NOMO-1 treated with DMSO at 0.1 percent for 48 hours (cell line): ENCODE data around the gene PCDH17.

Source experiments
- DNase-seq: peaks from one replicate; lab custom pipeline; 2025; ENCODE audit not compliant: unreplicated experiment; lab: John Stamatoyannopoulos, UW

The PCDH17 gene

GRCh38 chr13:57724486-57725272 is 93.1 kb downstream of the PCDH17 start:
- DNase-seq: no peak

DNA sequence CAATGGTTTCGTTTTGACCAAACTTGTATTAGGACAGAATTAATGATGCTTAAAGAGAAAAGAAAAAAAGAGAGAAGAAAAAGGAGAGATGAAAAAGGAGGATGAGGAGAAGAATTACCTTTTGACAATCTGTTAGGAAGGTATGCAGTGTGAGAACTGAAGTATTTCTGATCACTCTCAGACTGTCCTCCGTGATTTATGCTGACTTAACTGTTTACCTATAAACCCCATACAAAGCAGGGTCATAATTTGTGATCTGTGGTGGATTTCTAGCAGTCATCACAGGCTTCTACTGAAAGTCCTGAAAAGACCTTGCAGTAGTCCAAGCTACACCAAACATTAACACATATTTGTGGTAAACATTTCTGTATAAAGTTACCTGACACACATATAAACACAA is 93.9 kb downstream of the PCDH17 start:
- DNase-seq: no peak

GRCh38 chr13:57726981-57727380 is 95.4 kb downstream of the PCDH17 start:
- DNase-seq: no peak

- DNase-seq: no peak
Measured at GRCh38 chr13:57734306-57734705, 102.8 kb downstream of the PCDH17 start.

- no peak for DNase-seq
Measured at GRCh38 chr13:57739089-57739488, 107.5 kb downstream of the PCDH17 start.

DNA sequence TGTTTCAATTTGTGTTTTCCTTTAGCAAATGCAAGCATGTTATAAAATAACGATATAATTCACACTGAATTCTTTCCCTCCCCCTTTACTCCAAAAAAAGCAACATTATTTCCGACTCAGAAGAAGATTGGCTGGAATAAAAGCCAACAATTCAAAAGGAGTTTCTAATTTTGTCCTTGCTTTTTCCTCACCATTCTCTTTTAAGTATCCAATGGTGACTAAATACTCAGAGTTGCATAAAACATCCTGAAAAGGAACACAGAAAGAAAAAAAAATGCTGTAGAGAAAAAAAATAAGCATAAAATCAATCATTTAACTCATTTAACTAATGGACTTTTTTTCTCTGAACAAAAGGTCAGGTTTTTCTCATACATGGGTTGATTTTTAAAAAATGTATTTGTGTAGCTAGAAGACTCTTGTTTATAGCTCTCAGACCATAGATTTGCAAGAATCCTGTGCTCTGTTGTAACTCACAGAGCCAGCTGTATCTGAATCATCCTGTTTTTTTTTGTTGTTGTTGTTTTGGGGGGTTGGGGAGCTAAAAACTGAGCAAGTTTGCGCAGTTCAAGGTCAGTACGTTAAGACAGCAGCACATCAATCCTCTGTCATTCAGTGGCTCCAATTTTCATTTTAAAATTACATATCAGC is 108.1 kb downstream of the PCDH17 start:
- DNase-seq: no peak

DNA sequence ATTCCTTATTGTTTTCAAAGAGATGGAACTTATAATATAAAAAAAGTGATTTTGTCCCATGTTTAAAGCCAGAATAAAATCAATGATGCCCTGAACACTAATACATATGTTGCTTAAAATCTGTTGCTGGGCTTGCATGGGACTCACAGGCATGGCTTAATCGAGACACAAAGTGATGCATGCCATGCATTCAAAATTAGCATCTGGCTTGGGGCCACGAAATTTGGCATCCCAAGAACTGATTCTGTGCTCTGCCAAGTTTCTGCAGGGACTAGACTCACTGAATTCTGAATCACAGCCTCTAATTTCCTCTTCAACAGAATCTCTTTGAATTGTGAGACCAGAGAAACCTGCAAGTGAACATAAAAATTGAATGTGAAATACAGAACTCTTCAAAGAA is 109.2 kb downstream of the PCDH17 start:
- no peak for DNase-seq

- DNase-seq: no peak
Measured at GRCh38 chr13:57748096-57748495, 116.6 kb downstream of the PCDH17 start.

GRCh38 chr13:57760951-57761350 is 129.4 kb downstream of the PCDH17 start:
- no peak for DNase-seq

GRCh38 chr13:57763689-57764088 is 132.1 kb downstream of the PCDH17 start:
- DNase-seq: no peak
